ENCODE measurements around the gene TMEM19. TPM values are rescaled to one million over a fixed set of nuclear protein-coding genes. Genes with fewer than 3 reads are reported as not detected.
A peak's percentile ranks its signal among the peaks of the same experiment; 100 is the strongest.

TMEM19 gene
- total RNA-seq, 1 donor from 2014 or later = 25.8 TPM

- Histone ChIP-seq H3K4me2 (ENCODE audit: low read length) (no peak overlapping the region), H3K4me3 (ENCODE audit: insufficient read depth, low read depth, low read length) (no peak overlapping the region), H3K27ac (ENCODE audit: low read depth, low read length) (no peak overlapping the region), H3K4me1 (ENCODE audit: insufficient read depth, low read length) (no peaks in the 10 kb centered on the region), H3K9ac (ENCODE audit: low read length) (no peak overlapping the region), H3K79me2 (ENCODE audit: insufficient read depth, low read length) (peaks cover 100% of the 10 kb centered on the region), H2AFZ (ENCODE audit: low read depth, low read length) (no peak overlapping the region), H4K20me1 (ENCODE audit: insufficient read depth, low read length) (peaks cover 76% of the 10 kb centered on the region), H3K36me3 (ENCODE audit: insufficient read depth, low read length) (peaks cover 36% of the 10 kb centered on the region), H3K27me3 (ENCODE audit: insufficient read depth, low read length) (no peaks in the 10 kb centered on the region), H3K9me3 (ENCODE audit: insufficient read depth, low read depth, low read length) (no peaks in the 10 kb centered on the region)
- Mint-ChIP-seq H3K9me3 (ENCODE audit: unreplicated experiment) (no peaks in the 10 kb centered on the region), H3K27me3 (ENCODE audit: low read depth, unreplicated experiment) (no peaks in the 10 kb centered on the region), H3K36me3 (ENCODE audit: low read depth, unreplicated experiment) (peaks cover 18% of the 10 kb centered on the region), H3K4me3 (ENCODE audit: unreplicated experiment) (no peak overlapping the region), H3K27ac (ENCODE audit: unreplicated experiment) (no peak overlapping the region), H3K4me1 (ENCODE audit: low read depth, unreplicated experiment) (peaks cover 20% of the 10 kb centered on the region)
- no peak for TF ChIP-seq EZH2 (IDR thresholded peaks at IDR 0.05; ENCODE audit: insufficient read depth, low read length)
- no peak for TF ChIP-seq CTCF (IDR thresholded peaks at IDR 0.05; ENCODE audit: insufficient read depth, low read depth, low read length)
- FAIRE-seq = no peak
- no peak for DNase-seq (ENCODE audit: low read depth)
These were observed 32.7 kb upstream of the TMEM19 start for GRCh38 chr12:71653137-71653536.

GRCh38 chr12:71654200-71654599 is 31.7 kb upstream of the TMEM19 start:
- TF ChIP-seq CTCF (IDR thresholded peaks at IDR 0.05; ENCODE audit: insufficient read depth, low read depth, low read length) (no peak), EZH2 (IDR thresholded peaks at IDR 0.05; ENCODE audit: insufficient read depth, low read length) (no peak)
- H3K9me3 Mint-ChIP-seq (ENCODE audit: unreplicated experiment) = no peaks in the 10 kb centered on the region
- peaks cover 78% of the 10 kb centered on the region for H4K20me1 ChIP-seq (ENCODE audit: insufficient read depth, low read length)
- no peak for FAIRE-seq
- H3K4me1 Mint-ChIP-seq (ENCODE audit: low read depth, unreplicated experiment) = peaks cover 23% of the 10 kb centered on the region
- peaks cover 100% of the 10 kb centered on the region for H3K79me2 ChIP-seq (ENCODE audit: insufficient read depth, low read length)
- no peak overlapping the region for H3K4me3 Mint-ChIP-seq (ENCODE audit: unreplicated experiment)
- no peaks in the 10 kb centered on the region for H3K27me3 ChIP-seq (ENCODE audit: insufficient read depth, low read length)
- no peaks in the 10 kb centered on the region for H3K4me1 ChIP-seq (ENCODE audit: insufficient read depth, low read length)
- no peak for DNase-seq (ENCODE audit: low read depth)
- H2AFZ ChIP-seq (ENCODE audit: low read depth, low read length) = no peak overlapping the region
- no peaks in the 10 kb centered on the region for H3K27me3 Mint-ChIP-seq (ENCODE audit: low read depth, unreplicated experiment)
- peaks cover 44% of the 10 kb centered on the region for H3K36me3 ChIP-seq (ENCODE audit: insufficient read depth, low read length)
- H3K4me3 ChIP-seq (ENCODE audit: insufficient read depth, low read depth, low read length) = no peak overlapping the region
- peaks cover 25% of the 10 kb centered on the region for H3K36me3 Mint-ChIP-seq (ENCODE audit: low read depth, unreplicated experiment)
- no peaks in the 10 kb centered on the region for H3K9me3 ChIP-seq (ENCODE audit: insufficient read depth, low read depth, low read length)
- H3K4me2 ChIP-seq (ENCODE audit: low read length) = peak overlapping the region; percentile 18
- peak overlapping the region; percentile 30 for H3K27ac Mint-ChIP-seq (ENCODE audit: unreplicated experiment)
- no peak overlapping the region for H3K9ac ChIP-seq (ENCODE audit: low read length)
- H3K27ac ChIP-seq (ENCODE audit: low read depth, low read length) = no peak overlapping the region

- H3K4me1 ChIP-seq (ENCODE audit: insufficient read depth, low read length) = no peaks in the 10 kb centered on the region
- H3K4me3 Mint-ChIP-seq (ENCODE audit: unreplicated experiment) = peak overlapping the region; percentile 69
- TF ChIP-seq CTCF (IDR thresholded peaks at IDR 0.05; ENCODE audit: insufficient read depth, low read depth, low read length) (no peak), EZH2 (IDR thresholded peaks at IDR 0.05; ENCODE audit: insufficient read depth, low read length) (no peak)
- H4K20me1 ChIP-seq (ENCODE audit: insufficient read depth, low read length) = peaks cover 83% of the 10 kb centered on the region
- no peaks in the 10 kb centered on the region for H3K9me3 ChIP-seq (ENCODE audit: insufficient read depth, low read depth, low read length)
- H3K79me2 ChIP-seq (ENCODE audit: insufficient read depth, low read length) = peaks cover 100% of the 10 kb centered on the region
- H3K9me3 Mint-ChIP-seq (ENCODE audit: unreplicated experiment) = no peaks in the 10 kb centered on the region
- H3K36me3 Mint-ChIP-seq (ENCODE audit: low read depth, unreplicated experiment) = peaks cover 25% of the 10 kb centered on the region
- no peak overlapping the region for H2AFZ ChIP-seq (ENCODE audit: low read depth, low read length)
- no peak overlapping the region for H3K9ac ChIP-seq (ENCODE audit: low read length)
- H3K27me3 ChIP-seq (ENCODE audit: insufficient read depth, low read length) = no peaks in the 10 kb centered on the region
- H3K4me2 ChIP-seq (ENCODE audit: low read length) = peak overlapping the region; percentile 57
- peaks cover 50% of the 10 kb centered on the region for H3K36me3 ChIP-seq (ENCODE audit: insufficient read depth, low read length)
- peaks cover 25% of the 10 kb centered on the region for H3K4me1 Mint-ChIP-seq (ENCODE audit: low read depth, unreplicated experiment)
- FAIRE-seq = no peak
- no peak for DNase-seq (ENCODE audit: low read depth)
- H3K27me3 Mint-ChIP-seq (ENCODE audit: low read depth, unreplicated experiment) = no peaks in the 10 kb centered on the region
- H3K27ac ChIP-seq (ENCODE audit: low read depth, low read length) = no peak overlapping the region
- H3K4me3 ChIP-seq (ENCODE audit: insufficient read depth, low read depth, low read length) = no peak overlapping the region
- H3K27ac Mint-ChIP-seq (ENCODE audit: unreplicated experiment) = no peak overlapping the region
These were observed 30.4 kb upstream of the TMEM19 start for GRCh38 chr12:71655495-71655894.
